Measurements from ENCODE around the gene PPP1R3G.

DNA sequence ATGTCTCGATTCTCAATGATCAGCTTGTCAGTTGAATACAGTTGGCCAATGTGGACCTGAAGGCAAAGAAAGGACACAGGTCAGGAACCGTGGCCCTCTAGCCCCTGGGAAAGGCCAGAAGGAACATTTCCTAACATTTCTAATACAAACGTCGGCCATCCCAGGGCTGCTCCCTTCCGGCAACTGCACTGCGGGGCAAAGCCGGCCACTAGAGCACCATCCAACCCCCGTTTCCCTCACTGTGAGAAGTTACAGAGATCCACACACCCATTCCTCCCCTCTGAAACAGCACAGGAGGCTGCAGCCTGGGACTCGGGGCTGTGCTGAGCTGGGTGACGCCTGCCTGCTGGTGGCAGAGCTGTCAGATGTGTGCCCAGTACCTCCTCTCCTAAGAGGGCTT lies 24.3 kb downstream of the PPP1R3G start:
- TF ChIP-seq CTCF (conservative IDR thresholded peaks at IDR 0.05; ENCODE audit: low read length) = no peak
- no peak for TF ChIP-seq EZH2phosphoT487 (IDR thresholded peaks at IDR 0.05; ENCODE audit: borderline replicate concordance)
